ENCODE results near the gene ABCC2.
"Not testable (repeated sequence)": the region's sequence is repeated elsewhere in the genome, so short reads cannot be mapped to it uniquely, and the experiment has no call there.

The ABCC2 gene

GRCh38 chr10:99881371-99881770 is 98.9 kb downstream of the ABCC2 start:
- TF ChIP-seq CTCF (IDR thresholded peaks at IDR 0.05; ENCODE audit: low read depth, low read length) = no peak
- H3K9me3 ChIP-seq = no peaks in the 10 kb centered on the region
- H3K4me3 ChIP-seq (ENCODE audit: low read depth, low read length) = no peak overlapping the region
- DNase-seq = no peak
- no peaks in the 10 kb centered on the region for H3K4me1 ChIP-seq
- peaks cover 3% of the 10 kb centered on the region; the same call in 1 of the 2 replicates for H3K36me3 ChIP-seq
- H3K27me3 ChIP-seq = no peaks in the 10 kb centered on the region

- TF ChIP-seq CTCF (IDR thresholded peaks at IDR 0.05; ENCODE audit: low read depth, low read length) = no peak
- no peak overlapping the region for H3K4me3 ChIP-seq (ENCODE audit: low read depth, low read length)
- no peaks in the 10 kb centered on the region for H3K9me3 ChIP-seq
- peaks cover under 1% of the 10 kb centered on the region; the same call in 1 of the 2 replicates for H3K36me3 ChIP-seq
- H3K27me3 ChIP-seq = no peaks in the 10 kb centered on the region
- H3K4me1 ChIP-seq = no peaks in the 10 kb centered on the region
- DNase-seq = no peak
Measured at GRCh38 chr10:99883523-99883922, 101.1 kb downstream of the ABCC2 start.

GRCh38 chr10:99888622-99889021 is 106.2 kb downstream of the ABCC2 start:
- no peak for TF ChIP-seq CTCF (IDR thresholded peaks at IDR 0.05; ENCODE audit: low read depth, low read length)
- no peaks in the 10 kb centered on the region for H3K36me3 ChIP-seq

GRCh38 chr10:99894613-99895012 is 112.2 kb downstream of the ABCC2 start:
- H3K4me1 ChIP-seq = no peaks in the 10 kb centered on the region
- H3K9me3 ChIP-seq = no peaks in the 10 kb centered on the region
- no peak for DNase-seq
- TF ChIP-seq CTCF (IDR thresholded peaks at IDR 0.05; ENCODE audit: low read depth, low read length) = no peak
- H3K4me3 ChIP-seq (ENCODE audit: low read depth, low read length) = no peak overlapping the region
- no peaks in the 10 kb centered on the region for H3K27me3 ChIP-seq
- H3K36me3 ChIP-seq = no peaks in the 10 kb centered on the region; the same call in 1 of the 2 replicates

More at GRCh38 chr10:99888622-99889021, 106.2 kb downstream of the ABCC2 start:
- Histone ChIP-seq H3K9me3 (no peaks in the 10 kb centered on the region), H3K4me3 (ENCODE audit: low read depth, low read length) (no peak overlapping the region), H3K27me3 (no peaks in the 10 kb centered on the region), H3K4me1 (no peaks in the 10 kb centered on the region)
- no peak for DNase-seq

GRCh38 chr10:99895066-99895465 is 112.6 kb downstream of the ABCC2 start:
- not testable (repeated sequence) for H3K4me1 ChIP-seq; H3K36me3 ChIP-seq; H3K4me3 ChIP-seq (ENCODE audit: low read depth, low read length); H3K27me3 ChIP-seq; H3K9me3 ChIP-seq; DNase-seq

- TF ChIP-seq CTCF (IDR thresholded peaks at IDR 0.05; ENCODE audit: low read depth, low read length) = no peak
- no peaks in the 10 kb centered on the region for H3K4me1 ChIP-seq
- no peak for DNase-seq
- no peaks in the 10 kb centered on the region; the same call in 1 of the 2 replicates for H3K36me3 ChIP-seq
- no peak overlapping the region for H3K4me3 ChIP-seq (ENCODE audit: low read depth, low read length)
- H3K27me3 ChIP-seq = no peaks in the 10 kb centered on the region
- no peaks in the 10 kb centered on the region for H3K9me3 ChIP-seq
Measured at GRCh38 chr10:99895867-99896266, 113.4 kb downstream of the ABCC2 start.
